ENCODE measurements around the gene PCLO. TPM values are rescaled to one million over a fixed set of nuclear protein-coding genes. Genes with fewer than 3 reads are reported as not detected.

PCLO gene
- total and polyA plus RNA-seq, 3 experiments from 2014 or later: not detected

- no peaks in the 10 kb centered on the region for H3K4me1 ChIP-seq (ENCODE audit: insufficient read depth, low read length)
- ChIA-PET CTCF (no interaction called here), POLR2A (no interaction called here)
- Mint-ChIP-seq H3K9me3 (peaks cover 4 to 8% (median 6%) of the 10 kb centered on the region in 5 donors), H3K4me3 (no peak overlapping the region), H3K36me3 (no peaks in the 10 kb centered on the region), H3K4me1 (no peaks in the 10 kb centered on the region), H3K27me3 (no peaks in the 10 kb centered on the region), H3K27ac (no peak overlapping the region)
- H3K27me3 ChIP-seq (ENCODE audit: insufficient read depth, low read length, poor library complexity, severe bottlenecking): no peaks in the 10 kb centered on the region
- no peaks in the 10 kb centered on the region for H3K9me3 ChIP-seq (ENCODE audit: low read length)
- H3K27ac ChIP-seq (ENCODE audit: low read depth, low read length): no peak overlapping the region
- no peak for DNase-seq
- H3K4me3 ChIP-seq (ENCODE audit: low read length): no peak overlapping the region
- H3K36me3 ChIP-seq (ENCODE audit: insufficient read depth, low read length): no peaks in the 10 kb centered on the region
Measured at GRCh38 chr7:83055197-83055596, 107.5 kb downstream of the PCLO start.

GRCh38 chr7:83054472-83054871 is 108.2 kb downstream of the PCLO start:
- Mint-ChIP-seq H3K9me3 (peaks cover 3 to 10% (median 4%) of the 10 kb centered on the region in 5 donors), H3K27me3 (no peaks in the 10 kb centered on the region), H3K4me3 (no peak overlapping the region), H3K4me1 (no peaks in the 10 kb centered on the region), H3K27ac (no peak overlapping the region), H3K36me3 (no peaks in the 10 kb centered on the region)
- ChIA-PET CTCF (no interaction called here), POLR2A (no interaction called here)
- H3K27me3 ChIP-seq (ENCODE audit: insufficient read depth, low read length, poor library complexity, severe bottlenecking): no peaks in the 10 kb centered on the region
- no peak overlapping the region for H3K4me3 ChIP-seq (ENCODE audit: low read length)
- DNase-seq: no peak
- H3K9me3 ChIP-seq (ENCODE audit: low read length): no peaks in the 10 kb centered on the region
- no peaks in the 10 kb centered on the region for H3K4me1 ChIP-seq (ENCODE audit: insufficient read depth, low read length)
- no peaks in the 10 kb centered on the region for H3K36me3 ChIP-seq (ENCODE audit: insufficient read depth, low read length)
- no peak overlapping the region for H3K27ac ChIP-seq (ENCODE audit: low read depth, low read length)

GRCh38 chr7:83053965-83054364 is 108.7 kb downstream of the PCLO start:
- Histone ChIP-seq H3K36me3 (ENCODE audit: insufficient read depth, low read length) (no peaks in the 10 kb centered on the region), H3K4me3 (ENCODE audit: low read length) (no peak overlapping the region), H3K27ac (ENCODE audit: low read depth, low read length) (no peak overlapping the region), H3K27me3 (ENCODE audit: insufficient read depth, low read length, poor library complexity, severe bottlenecking) (no peaks in the 10 kb centered on the region), H3K9me3 (ENCODE audit: low read length) (no peaks in the 10 kb centered on the region), H3K4me1 (ENCODE audit: insufficient read depth, low read length) (no peaks in the 10 kb centered on the region)
- CTCF ChIA-PET: no interaction called here
- POLR2A ChIA-PET: no interaction called here
- peaks cover 2 to 12% (median 4%) of the 10 kb centered on the region in 5 donors for H3K9me3 Mint-ChIP-seq
- H3K4me1 Mint-ChIP-seq: no peaks in the 10 kb centered on the region
- H3K4me3 Mint-ChIP-seq: no peak overlapping the region
- H3K27me3 Mint-ChIP-seq: no peaks in the 10 kb centered on the region
- no peak for DNase-seq
- no peaks in the 10 kb centered on the region for H3K36me3 Mint-ChIP-seq
- no peak overlapping the region for H3K27ac Mint-ChIP-seq

- no peak for DNase-seq
- no peaks in the 10 kb centered on the region for H3K9me3 ChIP-seq (ENCODE audit: low read length)
- no peaks in the 10 kb centered on the region for H3K4me1 ChIP-seq (ENCODE audit: insufficient read depth, low read length)
- H3K27ac Mint-ChIP-seq: no peak overlapping the region
- H3K27me3 Mint-ChIP-seq: no peaks in the 10 kb centered on the region
- ChIA-PET CTCF (no interaction called here), POLR2A (no interaction called here)
- H3K36me3 ChIP-seq (ENCODE audit: insufficient read depth, low read length): no peaks in the 10 kb centered on the region
- no peaks in the 10 kb centered on the region for H3K36me3 Mint-ChIP-seq
- no peak overlapping the region for H3K4me3 Mint-ChIP-seq
- no peaks in the 10 kb centered on the region for H3K4me1 Mint-ChIP-seq
- peaks cover 0 to 25% (median 3%) of the 10 kb centered on the region in 5 donors for H3K9me3 Mint-ChIP-seq
- no peak overlapping the region for H3K4me3 ChIP-seq (ENCODE audit: low read length)
- H3K27ac ChIP-seq (ENCODE audit: low read depth, low read length): no peak overlapping the region
- no peaks in the 10 kb centered on the region for H3K27me3 ChIP-seq (ENCODE audit: insufficient read depth, low read length, poor library complexity, severe bottlenecking)
Measured at GRCh38 chr7:83040484-83040883, 122.2 kb downstream of the PCLO start.

GRCh38 chr7:83038787-83039186 is 123.9 kb downstream of the PCLO start:
- no peak overlapping the region for H3K27ac Mint-ChIP-seq
- H3K4me3 ChIP-seq (ENCODE audit: low read length): no peak overlapping the region

GRCh38 chr7:83036721-83037380 is 125.8 kb downstream of the PCLO start:
- H3K9me3 Mint-ChIP-seq: peaks cover 0 to 28% (median 3%) of the 10 kb centered on the region in 5 donors

More at GRCh38 chr7:83038787-83039186, 123.9 kb downstream of the PCLO start:
- Mint-ChIP-seq H3K27me3 (no peaks in the 10 kb centered on the region), H3K4me1 (no peaks in the 10 kb centered on the region), H3K36me3 (no peaks in the 10 kb centered on the region), H3K9me3 (peaks cover 0 to 23% (median 3%) of the 10 kb centered on the region in 5 donors), H3K4me3 (no peak overlapping the region)
- Histone ChIP-seq H3K36me3 (ENCODE audit: insufficient read depth, low read length) (no peaks in the 10 kb centered on the region), H3K9me3 (ENCODE audit: low read length) (no peaks in the 10 kb centered on the region), H3K27me3 (ENCODE audit: insufficient read depth, low read length, poor library complexity, severe bottlenecking) (no peaks in the 10 kb centered on the region), H3K27ac (ENCODE audit: low read depth, low read length) (no peak overlapping the region), H3K4me1 (ENCODE audit: insufficient read depth, low read length) (no peaks in the 10 kb centered on the region)
- ChIA-PET POLR2A (no interaction called here), CTCF (no interaction called here)
- no peak for DNase-seq

GRCh38 chr7:83036130-83036529 is 126.6 kb downstream of the PCLO start:
- no peaks in the 10 kb centered on the region for H3K27me3 Mint-ChIP-seq
- H3K4me1 ChIP-seq (ENCODE audit: insufficient read depth, low read length): no peaks in the 10 kb centered on the region
- ChIA-PET CTCF (no interaction called here), POLR2A (no interaction called here)
- H3K9me3 Mint-ChIP-seq: peaks cover 0 to 28% (median 5%) of the 10 kb centered on the region in 5 donors
- no peak overlapping the region for H3K27ac ChIP-seq (ENCODE audit: low read depth, low read length)
- H3K27ac Mint-ChIP-seq: no peak overlapping the region
- no peak overlapping the region for H3K4me3 ChIP-seq (ENCODE audit: low read length)
- H3K4me1 Mint-ChIP-seq: no peaks in the 10 kb centered on the region
- H3K36me3 ChIP-seq (ENCODE audit: insufficient read depth, low read length): no peaks in the 10 kb centered on the region
- H3K4me3 Mint-ChIP-seq: no peak overlapping the region
- H3K36me3 Mint-ChIP-seq: no peaks in the 10 kb centered on the region
- no peaks in the 10 kb centered on the region for H3K27me3 ChIP-seq (ENCODE audit: insufficient read depth, low read length, poor library complexity, severe bottlenecking)
- no peak for DNase-seq
- H3K9me3 ChIP-seq (ENCODE audit: low read length): no peaks in the 10 kb centered on the region

More at GRCh38 chr7:83036721-83037380, 125.8 kb downstream of the PCLO start:
- Histone ChIP-seq H3K4me3 (ENCODE audit: low read length) (no peak overlapping the region), H3K9me3 (ENCODE audit: low read length) (no peaks in the 10 kb centered on the region), H3K36me3 (ENCODE audit: insufficient read depth, low read length) (no peaks in the 10 kb centered on the region), H3K27me3 (ENCODE audit: insufficient read depth, low read length, poor library complexity, severe bottlenecking) (no peaks in the 10 kb centered on the region), H3K4me1 (ENCODE audit: insufficient read depth, low read length) (no peaks in the 10 kb centered on the region), H3K27ac (ENCODE audit: low read depth, low read length) (no peak overlapping the region)
- Mint-ChIP-seq H3K36me3 (no peaks in the 10 kb centered on the region), H3K4me3 (no peak overlapping the region), H3K27me3 (no peaks in the 10 kb centered on the region), H3K4me1 (no peaks in the 10 kb centered on the region), H3K27ac (no peak overlapping the region)
- ChIA-PET CTCF (no interaction called here), POLR2A (no interaction called here)
- no peak for DNase-seq

GRCh38 chr7:83032195-83032594 is 130.5 kb downstream of the PCLO start:
- DNase-seq: no peak
- Histone ChIP-seq H3K4me1 (ENCODE audit: insufficient read depth, low read length) (no peaks in the 10 kb centered on the region), H3K36me3 (ENCODE audit: insufficient read depth, low read length) (no peaks in the 10 kb centered on the region), H3K4me3 (ENCODE audit: low read length) (no peak overlapping the region), H3K27ac (ENCODE audit: low read depth, low read length) (no peak overlapping the region), H3K27me3 (ENCODE audit: insufficient read depth, low read length, poor library complexity, severe bottlenecking) (no peaks in the 10 kb centered on the region), H3K9me3 (ENCODE audit: low read length) (no peaks in the 10 kb centered on the region)
- Mint-ChIP-seq H3K27ac (no peak overlapping the region), H3K4me1 (no peaks in the 10 kb centered on the region), H3K36me3 (no peaks in the 10 kb centered on the region), H3K27me3 (no peaks in the 10 kb centered on the region), H3K4me3 (no peak overlapping the region), H3K9me3 (peaks cover 0 to 18% (median 6%) of the 10 kb centered on the region in 5 donors)
- ChIA-PET CTCF (no interaction called here), POLR2A (no interaction called here)
